Retina (tissue), 1 donor: ENCODE data around the gene SGPL1.
"Not testable (repeated sequence)": the region's sequence is repeated elsewhere in the genome, so short reads cannot be mapped to it uniquely, and the experiment has no call there.

Experiments
- DNase-seq: peaks from one replicate; pipeline ENCODE4 v3.0.0-alpha.2; 2016

Gene SGPL1

DNA sequence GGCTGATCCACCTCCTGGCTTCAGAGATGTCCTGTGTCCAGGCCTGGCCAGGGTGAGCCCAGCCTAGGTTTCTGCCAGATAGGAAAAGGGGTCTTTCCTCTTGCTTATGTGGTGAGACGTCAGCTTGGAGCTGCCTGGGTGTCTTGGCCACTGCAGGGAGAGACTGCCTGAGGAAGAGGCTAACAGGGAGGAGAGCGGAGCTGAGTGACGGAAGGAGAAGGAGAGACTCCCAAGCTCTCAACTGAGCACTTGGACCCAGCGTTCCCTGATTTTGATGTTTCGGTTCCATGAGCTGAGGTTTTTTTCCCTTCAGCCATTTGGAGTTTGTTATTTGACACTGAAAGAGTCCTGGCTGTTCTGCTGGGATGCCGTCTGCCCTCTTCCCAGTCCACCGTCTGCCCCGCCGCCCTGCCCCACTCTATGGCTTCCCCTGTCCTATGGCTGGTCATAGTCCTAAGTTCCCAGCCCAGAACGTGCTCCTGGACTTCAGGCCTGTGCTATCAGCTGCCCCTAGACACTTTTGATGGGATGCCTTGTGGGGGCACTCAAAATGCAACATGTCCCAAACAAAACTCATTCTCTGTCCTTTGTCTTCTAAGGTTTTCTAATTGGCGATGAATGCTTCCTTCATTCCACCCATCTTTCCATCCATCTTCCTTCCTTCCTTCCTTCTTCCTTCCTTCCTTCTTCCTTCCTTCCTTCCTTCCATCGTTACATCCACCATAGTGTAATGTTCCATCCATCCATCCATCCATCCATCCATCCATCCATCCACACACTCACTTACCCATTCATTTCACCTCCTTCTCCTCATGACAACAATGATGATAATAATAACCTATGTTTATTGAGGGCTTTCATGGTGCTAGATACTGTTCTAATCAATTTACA lies 92.9 kb downstream of the SGPL1 start:
- no peak for DNase-seq

DNA sequence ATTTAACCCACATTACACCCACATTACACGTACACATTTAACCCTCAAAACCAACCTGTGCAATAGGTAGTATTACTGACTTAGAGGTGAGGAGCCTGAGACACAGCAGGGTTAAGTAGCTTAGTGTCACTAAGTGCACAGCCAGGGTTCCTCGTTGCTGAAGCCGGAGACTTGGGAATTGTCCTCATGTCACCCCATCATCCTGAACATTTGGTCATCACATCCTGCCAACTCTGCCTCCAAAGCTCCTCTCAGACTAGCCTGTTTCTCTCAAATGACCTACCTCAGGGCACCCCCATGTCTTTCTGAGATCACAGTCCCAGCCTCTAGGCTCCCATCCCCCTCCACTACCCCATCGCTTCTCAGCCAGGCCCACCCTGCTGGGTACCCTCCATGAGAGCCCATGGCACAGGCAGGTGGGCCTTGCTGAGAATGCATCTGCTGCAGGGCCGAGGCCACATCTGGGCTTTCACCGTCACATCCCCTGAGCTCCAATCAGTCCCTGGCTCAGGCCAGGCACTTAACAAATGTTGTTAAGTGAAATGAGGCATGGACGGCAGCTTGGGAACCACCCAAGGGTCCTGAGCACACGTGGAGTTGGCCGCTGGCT lies 93.7 kb downstream of the SGPL1 start:
- no peak for DNase-seq

DNA sequence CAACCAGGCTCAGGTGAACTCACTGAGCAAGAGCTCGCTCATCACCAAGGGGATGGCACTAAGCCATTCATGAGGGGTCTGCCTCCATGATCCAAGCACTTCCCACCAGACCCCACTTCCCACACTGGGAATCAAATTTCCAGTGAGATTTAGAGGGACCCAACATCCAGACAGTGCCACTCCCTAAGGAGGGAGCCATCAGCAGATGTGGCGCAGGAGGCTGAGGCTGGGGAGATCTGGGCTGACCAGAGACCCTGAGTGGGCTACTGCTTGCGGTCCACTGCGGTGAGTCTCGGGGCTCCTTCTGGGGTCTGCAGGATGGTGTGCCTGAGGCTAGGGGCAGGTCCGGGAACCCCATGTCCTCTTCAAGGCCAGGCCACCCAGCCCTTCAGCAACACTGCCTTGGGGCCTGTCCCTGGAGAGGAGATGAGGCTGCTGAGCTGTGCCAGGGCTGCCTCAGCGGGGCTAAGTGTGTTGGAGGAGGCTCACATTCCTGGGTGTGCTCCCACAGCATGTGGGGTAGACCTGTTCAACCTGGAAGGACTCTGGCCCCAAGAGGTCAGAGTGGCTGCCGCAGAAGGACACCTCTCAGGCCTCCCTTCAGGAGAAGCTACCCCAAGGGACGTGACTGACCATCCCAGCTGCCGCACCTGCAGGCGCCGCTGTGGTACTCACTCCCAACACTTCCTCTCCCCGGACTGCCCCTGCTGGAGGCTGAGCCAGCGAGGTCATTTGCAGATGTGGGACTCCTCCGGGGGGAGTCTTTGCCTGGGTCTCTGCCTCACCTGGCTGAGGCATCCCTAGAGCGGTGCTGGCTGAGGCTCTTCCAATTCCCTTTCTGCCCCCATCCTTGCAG lies 95.0 kb downstream of the SGPL1 start:
- DNase-seq: no peak

GRCh38 chr10:70911386-70911785 lies 95.6 kb downstream of the SGPL1 start:
- no peak for DNase-seq

GRCh38 chr10:70912556-70912955 lies 96.8 kb downstream of the SGPL1 start:
- DNase-seq: no peak

DNA sequence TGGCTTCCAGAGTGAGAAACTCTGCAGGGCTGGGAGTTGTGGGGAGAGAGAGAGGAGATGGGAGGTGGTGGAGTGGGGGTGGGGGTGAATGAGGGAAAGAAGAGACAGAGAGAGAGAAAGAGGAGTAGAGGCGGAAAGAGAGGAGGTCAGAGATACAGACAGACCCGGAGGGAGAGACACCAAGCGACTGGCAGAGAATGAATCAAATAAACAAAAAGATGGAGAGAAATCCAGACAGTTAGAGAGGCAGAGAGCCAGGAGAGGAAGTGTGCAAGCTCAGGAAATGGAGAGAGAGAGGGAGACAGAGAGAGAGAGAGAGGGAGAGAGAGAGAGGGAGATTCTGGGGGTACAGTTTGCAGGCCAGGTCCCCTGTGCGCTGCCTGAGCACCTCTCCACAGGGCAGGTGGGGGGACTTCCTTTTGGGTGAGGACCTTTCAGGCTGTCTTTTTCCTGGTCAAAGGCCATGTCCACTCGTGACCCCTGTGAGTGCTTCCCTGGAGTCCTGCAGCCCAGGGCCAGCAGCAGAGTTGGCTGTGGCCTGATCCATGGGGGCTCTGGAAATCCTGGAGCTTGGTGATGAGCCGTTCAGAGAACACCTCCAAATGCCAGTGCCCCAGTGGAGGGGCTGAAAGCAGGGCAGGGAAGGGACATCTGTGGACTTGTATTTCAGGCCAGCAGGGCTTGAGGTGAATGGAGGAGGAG lies 97.6 kb downstream of the SGPL1 start:
- DNase-seq: no peak

DNA sequence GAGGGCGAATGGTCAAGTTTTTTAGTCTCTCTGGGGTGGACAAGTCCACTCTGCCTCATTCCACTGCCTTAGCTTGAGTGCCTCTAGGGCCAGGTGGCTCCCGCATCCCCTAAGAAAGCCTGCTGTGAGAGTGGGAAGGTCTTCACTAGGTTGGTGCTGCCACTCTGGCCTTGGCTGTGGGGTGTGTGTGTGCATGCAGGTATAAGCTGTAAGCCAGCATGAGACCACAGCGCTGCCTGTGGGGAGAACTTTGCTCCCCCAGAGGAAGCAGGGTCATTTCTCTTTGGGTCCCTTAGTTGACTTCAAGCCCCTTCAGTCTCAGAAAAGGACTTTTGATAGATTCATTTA lies 98.1 kb downstream of the SGPL1 start:
- no peak for DNase-seq

- no peak for DNase-seq
These were observed 98.6 kb downstream of the SGPL1 start for GRCh38 chr10:70914316-70914864.

GRCh38 chr10:70915206-70915605 lies 99.5 kb downstream of the SGPL1 start:
- DNase-seq: no peak

- no peak for DNase-seq
These were observed 100.1 kb downstream of the SGPL1 start for GRCh38 chr10:70915806-70916205.

DNA sequence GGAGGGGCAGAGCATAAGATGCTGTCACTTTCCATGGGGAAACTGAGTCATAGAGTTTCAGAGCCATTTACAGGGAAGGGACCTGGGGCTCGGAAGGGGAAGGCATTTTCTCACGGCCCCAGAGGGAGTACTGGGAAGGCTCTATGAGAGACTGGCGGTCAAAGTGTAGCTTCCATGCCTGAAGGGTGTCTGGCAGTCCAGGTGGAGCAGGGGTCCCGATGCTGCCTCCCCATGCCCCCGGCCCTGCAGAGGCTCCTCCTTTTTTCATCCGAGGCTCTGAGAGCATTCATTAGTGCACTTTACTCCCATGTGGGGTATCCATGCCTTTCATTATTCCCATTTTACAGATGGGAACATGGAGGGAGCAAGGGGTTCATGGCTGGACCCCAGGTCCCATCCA lies 100.5 kb downstream of the SGPL1 start:
- no peak for DNase-seq

DNA sequence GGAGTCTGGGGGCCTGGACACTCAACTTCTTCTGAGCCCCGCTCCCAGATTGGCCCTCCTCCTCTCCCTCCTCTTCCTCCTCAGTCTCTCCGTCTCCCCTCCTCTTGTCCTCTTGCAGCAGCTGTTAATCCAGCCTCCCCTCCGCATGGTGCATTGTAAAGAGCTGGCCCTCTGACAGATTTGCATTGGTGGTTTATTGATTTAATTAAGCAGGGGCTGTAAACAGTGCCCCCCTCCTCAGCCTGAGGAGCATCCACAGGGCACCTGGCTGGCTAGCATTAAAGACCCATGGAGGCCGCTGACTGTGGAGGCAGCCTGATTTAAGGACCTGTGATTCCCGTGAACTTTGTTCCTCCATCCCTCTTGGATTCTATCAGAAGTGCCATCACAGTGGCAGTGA lies 101.5 kb downstream of the SGPL1 start:
- peak; percentile 45 for DNase-seq

DNA sequence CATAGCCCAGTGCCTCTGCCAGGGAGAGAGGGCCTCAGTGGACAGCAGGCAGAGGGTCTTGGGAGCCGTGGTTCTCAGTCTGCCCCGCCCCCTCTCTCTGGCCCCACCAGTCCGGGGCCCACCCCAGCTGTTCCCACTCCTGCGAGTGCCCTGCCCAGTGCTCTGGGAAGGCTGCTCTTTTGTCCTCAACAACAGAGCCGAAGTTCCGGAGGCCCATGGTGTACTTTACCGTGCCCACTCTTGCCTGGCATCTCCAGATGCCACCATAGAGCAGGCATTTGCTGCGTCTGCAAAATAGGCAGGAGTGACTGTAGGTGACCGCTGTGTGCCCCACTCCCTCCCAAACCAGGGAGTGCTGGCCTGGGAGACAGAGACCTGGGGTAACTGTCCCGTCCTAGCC lies 101.9 kb downstream of the SGPL1 start:
- DNase-seq: no peak

DNA sequence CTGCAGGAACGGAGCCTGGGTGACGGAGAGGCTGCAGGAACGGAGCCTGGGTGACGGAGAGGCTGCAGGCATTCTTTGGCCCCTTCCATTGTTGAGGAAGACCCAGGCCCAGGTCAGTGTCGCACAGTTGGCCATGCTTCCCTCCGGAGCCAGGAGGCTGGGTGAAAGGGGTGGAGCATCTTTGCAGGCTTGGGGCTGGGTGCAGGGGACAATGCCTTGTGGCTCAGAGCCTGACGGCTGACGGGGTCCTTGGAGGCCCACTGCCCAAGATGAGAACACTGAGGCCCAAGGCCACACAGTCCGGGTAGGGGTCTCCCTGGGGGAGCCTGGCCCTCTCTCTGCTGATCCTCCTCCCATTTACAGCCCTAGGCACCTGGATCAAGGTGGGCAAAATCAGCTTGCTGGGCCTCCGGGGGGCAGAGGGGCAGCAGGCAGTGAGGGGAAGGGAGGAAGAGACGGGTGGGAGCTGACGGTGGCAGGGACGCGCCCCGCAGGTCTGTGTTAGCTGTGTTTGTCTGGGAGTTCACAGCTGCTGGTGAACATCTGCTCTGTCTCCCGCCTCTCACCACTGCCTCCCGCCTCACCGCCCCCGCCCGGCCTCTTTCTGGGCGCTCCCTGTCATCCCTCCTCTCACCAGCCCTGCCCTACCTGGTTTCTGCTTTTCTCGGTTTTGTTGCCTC lies 103.2 kb downstream of the SGPL1 start:
- DNase-seq: peak; percentile 52

- not testable (repeated sequence) for DNase-seq
These were observed 104.2 kb downstream of the SGPL1 start for GRCh38 chr10:70919906-70920305.

DNA sequence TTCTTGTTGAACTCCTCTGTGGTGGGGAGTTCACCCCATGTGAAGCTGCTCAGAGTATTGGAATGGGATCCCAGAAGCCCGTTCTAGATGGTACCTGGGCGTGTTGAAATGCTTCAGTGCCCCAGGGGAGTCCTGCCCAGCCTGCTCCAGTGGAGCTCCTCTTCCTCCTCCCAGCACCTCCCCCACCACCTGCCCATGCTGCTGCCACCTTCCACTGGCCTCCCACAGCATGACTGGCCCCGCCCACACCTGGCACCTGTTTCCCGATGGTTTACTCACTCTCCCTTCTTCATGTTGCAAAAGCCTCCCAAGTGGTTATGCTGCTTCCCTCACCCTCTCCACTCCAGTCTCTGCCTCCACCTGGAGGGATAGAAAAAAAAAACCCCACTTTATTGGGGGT lies 104.8 kb downstream of the SGPL1 start:
- no peak for DNase-seq

- no peak for DNase-seq
These were observed 105.5 kb downstream of the SGPL1 start for GRCh38 chr10:70921285-70921684.

- no peak for DNase-seq
These were observed 107.9 kb downstream of the SGPL1 start for GRCh38 chr10:70923696-70924095.

DNA sequence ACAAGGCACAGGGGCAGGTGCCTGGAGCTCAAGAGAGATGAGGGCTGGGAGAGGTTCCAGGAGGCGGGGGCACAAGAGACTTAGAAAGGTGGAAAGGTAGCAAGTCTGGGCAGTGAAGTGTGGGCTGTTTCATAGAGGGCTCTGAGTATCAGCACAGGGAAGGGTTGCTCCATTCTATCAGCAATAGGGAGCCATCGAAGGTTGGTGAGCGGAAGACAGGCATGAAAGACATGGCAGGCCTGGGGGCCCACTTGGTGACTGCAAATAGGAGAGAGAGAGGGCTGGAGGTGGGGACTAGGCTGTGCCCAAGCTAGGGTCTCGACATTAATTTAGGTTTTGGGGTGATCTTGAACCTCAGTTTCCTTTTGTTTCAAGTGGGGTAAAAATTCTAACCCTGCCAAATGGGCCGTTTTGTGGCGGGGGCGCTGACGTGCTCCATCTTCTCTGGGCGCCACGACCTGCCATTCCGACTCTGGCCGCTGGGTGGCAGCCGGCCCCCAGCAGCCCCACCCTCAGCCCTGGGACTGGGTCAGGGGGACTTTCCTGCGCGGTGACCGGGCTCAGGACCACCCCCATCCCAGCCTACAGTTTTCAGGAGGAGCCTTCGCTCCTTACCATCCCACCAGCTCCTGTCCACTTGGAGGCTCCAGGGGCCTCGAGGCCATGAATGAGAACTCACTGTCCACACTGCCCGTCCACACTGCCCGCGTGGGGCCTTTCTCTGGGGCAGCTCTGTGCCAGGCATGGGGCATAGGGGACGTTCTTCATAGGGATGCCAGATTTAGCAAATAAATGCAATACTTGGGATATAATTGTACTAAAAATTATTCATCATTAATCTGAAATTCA lies 109.9 kb downstream of the SGPL1 start:
- peak; percentile 84 for DNase-seq

- no peak for DNase-seq
These were observed 110.7 kb downstream of the SGPL1 start for GRCh38 chr10:70926226-70927000.
